Kidney tubule cell (primary cell): ENCODE results near the gene DPP10.

Experiments
- DNase-seq: peaks from one replicate; pipeline ENCODE4 v3.0.0-alpha.2; 2018; ENCODE audit warnings: low spot score

The DPP10 gene

GRCh38 chr2:115739574-115739973 is 1297.1 kb downstream of the DPP10 start:
- no peak for DNase-seq

GRCh38 chr2:115746151-115746550 is 1303.7 kb downstream of the DPP10 start:
- DNase-seq, result no peak

GRCh38 chr2:115757286-115757685 is 1314.8 kb downstream of the DPP10 start:
- no peak for DNase-seq

GRCh38 chr2:115763601-115764000 is 1321.2 kb downstream of the DPP10 start:
- no peak for DNase-seq

- no peak for DNase-seq
Observed at GRCh38 chr2:115771516-115771915, 1329.1 kb downstream of the DPP10 start.

- no peak for DNase-seq
Observed at GRCh38 chr2:115774361-115774760, 1331.9 kb downstream of the DPP10 start.

- DNase-seq, result no peak
Observed at GRCh38 chr2:115779085-115779632, 1336.7 kb downstream of the DPP10 start.

GRCh38 chr2:115782286-115782685 is 1339.8 kb downstream of the DPP10 start:
- no peak for DNase-seq

- DNase-seq, result no peak
Observed at GRCh38 chr2:115796078-115796477, 1353.6 kb downstream of the DPP10 start.

- no peak for DNase-seq
Observed at GRCh38 chr2:115807276-115807675, 1364.8 kb downstream of the DPP10 start.

- DNase-seq, result no peak
Observed at GRCh38 chr2:115825912-115826311, 1383.5 kb downstream of the DPP10 start.

GRCh38 chr2:115833196-115833595 is 1390.8 kb downstream of the DPP10 start:
- no peak for DNase-seq

- no peak for DNase-seq
Observed at GRCh38 chr2:115838539-115838938, 1396.1 kb downstream of the DPP10 start.

- DNase-seq, result no peak
Observed at GRCh38 chr2:115842306-115842705, 1399.9 kb downstream of the DPP10 start.

GRCh38 chr2:115848192-115848591 is 1405.8 kb downstream of the DPP10 start:
- no peak for DNase-seq

GRCh38 chr2:115867024-115867423 is 1424.6 kb downstream of the DPP10 start:
- no peak for DNase-seq

GRCh38 chr2:115874427-115874826 is 1432.0 kb downstream of the DPP10 start:
- no peak for DNase-seq

- DNase-seq, result no peak
Observed at GRCh38 chr2:115880558-115880957, 1438.1 kb downstream of the DPP10 start.

GRCh38 chr2:115887209-115887776 is 1444.9 kb downstream of the DPP10 start:
- DNase-seq, result no peak
